B cell (primary cell): Measurements from ENCODE around the gene ASB18.

Source experiments
- EZH2 ChIP-seq: IDR thresholded peaks from 2 replicates; pipeline ENCODE4 v1.6.1; 2012; ENCODE audit warnings: borderline replicate concordance, low read depth, mild to moderate bottlenecking, moderate library complexity, low read length; ENCODE audit not compliant: insufficient read depth, poor library complexity, severe bottlenecking
- TF ChIP-seq, protein P1 (sequence below): fragments of 200-600 bp; IDR thresholded peaks from one replicate; pipeline ENCODE4 v1.8.0; 2022; ENCODE audit warnings: antibody characterized with exemption, mild to moderate bottlenecking

DNA sequence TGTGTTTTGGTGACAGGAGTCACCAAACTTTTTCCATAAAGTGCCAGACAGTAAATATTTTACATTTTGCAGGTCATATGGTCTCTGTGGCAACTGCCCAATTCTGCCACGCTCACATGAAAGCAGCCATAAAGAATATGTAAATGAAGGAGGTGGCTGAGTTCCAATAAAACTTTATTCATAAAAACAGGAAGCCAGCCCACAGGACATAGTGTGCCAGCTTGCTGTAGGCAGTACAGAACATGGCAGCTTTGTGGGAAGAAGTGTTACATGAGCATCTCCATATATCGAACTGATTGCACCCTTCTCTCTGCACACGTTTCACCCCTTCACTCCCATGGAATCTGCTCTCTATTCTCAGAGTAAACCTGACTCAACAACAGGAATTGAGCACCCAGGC lies 10.2 kb downstream of the ASB18 start:
- TF ChIP-seq EZH2, result no peak
- TF ChIP-seq, protein P1, sequence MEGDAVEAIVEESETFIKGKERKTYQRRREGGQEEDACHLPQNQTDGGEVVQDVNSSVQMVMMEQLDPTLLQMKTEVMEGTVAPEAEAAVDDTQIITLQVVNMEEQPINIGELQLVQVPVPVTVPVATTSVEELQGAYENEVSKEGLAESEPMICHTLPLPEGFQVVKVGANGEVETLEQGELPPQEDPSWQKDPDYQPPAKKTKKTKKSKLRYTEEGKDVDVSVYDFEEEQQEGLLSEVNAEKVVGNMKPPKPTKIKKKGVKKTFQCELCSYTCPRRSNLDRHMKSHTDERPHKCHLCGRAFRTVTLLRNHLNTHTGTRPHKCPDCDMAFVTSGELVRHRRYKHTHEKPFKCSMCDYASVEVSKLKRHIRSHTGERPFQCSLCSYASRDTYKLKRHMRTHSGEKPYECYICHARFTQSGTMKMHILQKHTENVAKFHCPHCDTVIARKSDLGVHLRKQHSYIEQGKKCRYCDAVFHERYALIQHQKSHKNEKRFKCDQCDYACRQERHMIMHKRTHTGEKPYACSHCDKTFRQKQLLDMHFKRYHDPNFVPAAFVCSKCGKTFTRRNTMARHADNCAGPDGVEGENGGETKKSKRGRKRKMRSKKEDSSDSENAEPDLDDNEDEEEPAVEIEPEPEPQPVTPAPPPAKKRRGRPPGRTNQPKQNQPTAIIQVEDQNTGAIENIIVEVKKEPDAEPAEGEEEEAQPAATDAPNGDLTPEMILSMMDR, result no peak
